ENCODE measurements around the gene NR3C2.

DNA sequence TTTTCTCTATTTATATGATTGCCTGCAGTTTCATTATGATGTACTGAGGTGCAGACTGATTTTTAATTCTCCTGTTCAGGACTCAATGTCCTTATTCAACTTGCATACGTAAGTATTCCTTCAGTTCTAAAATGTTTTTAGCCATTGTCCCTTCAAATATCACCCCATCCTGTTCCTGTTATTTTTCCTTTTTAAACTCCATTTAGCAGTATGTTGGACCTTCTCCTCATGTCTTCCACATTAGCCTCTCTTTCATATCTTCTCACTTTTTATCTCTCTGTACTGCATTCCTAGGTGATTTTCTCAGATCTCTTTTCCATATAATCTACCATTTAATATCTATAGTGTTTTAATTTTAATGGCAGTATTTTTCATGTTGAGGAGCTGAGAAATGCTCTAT lies 317.7 kb downstream of the NR3C2 start:
- TF ChIP-seq POLR2AphosphoS5 (IDR thresholded peaks at IDR 0.05; ENCODE audit: borderline replicate concordance, low read depth, low read length) = no peak
- TF ChIP-seq EZH2 (IDR thresholded peaks at IDR 0.05) = no peak
- TF ChIP-seq FOXP2 (optimal IDR thresholded peaks at IDR 0.05; ENCODE audit: control extremely low read depth, extremely low read length, insufficient read depth) = no peak
